RPMI8226 (cell line): Measurements from ENCODE around the gene KIAA0040.

ENCODE experiments used
- DNase-seq: peaks from one replicate; pipeline ENCODE4 v3.0.0-alpha.2; 2015

KIAA0040 gene

DNA sequence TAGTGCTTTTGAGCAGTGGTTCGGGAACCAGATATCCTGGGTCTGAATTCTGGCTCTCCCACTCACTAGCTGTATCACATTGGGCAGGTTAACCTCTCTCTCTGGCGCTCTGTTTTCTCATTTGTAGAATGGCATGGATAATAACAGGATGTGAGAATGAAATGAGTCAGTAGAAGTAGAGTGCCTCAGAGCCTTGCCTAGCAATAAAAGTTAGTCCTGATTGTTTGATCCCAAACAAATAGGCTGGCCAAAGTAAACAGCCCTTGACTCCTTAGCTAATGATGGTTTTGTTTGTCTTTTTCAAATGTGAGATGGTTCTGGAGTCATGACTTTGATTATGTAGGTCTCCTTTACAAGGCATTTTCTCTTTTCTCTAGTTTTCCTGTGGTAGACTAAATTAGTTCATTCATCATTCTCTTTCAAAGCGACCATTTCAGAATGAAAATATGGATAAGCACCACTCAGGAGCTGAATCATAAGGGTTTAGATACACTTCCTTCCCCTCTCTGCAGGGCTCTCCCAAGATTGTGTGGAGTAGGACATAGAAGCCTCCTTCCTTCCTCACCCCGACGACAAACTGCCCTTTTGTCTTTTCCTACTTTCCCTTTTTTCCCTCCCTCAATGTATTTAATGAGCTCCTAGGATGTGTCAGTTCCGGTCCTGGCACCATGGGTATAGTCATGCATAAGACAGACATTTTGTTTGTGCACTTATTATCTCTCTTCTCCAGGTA is 23.1 kb downstream of the KIAA0040 start:
- no peak for DNase-seq

DNA sequence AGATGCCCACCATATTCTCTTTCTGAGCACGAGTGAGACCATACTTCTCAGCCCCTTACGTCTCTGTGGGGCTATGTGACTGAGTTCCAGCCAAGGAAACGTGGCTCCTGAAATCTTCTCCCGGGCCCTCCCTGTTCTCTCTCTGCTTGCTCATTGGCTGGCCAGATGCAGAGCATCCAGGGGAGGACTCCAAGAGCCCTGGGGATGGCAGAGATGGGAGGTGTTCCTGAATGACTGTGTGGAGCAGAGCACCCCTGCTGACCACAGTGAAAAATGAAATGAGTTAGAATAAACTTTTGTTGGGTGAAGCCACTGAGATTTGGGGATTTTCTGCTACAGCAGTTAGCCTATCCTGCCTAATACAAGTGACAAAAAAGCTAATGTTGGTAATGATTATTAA is 23.8 kb downstream of the KIAA0040 start:
- no peak for DNase-seq

DNA sequence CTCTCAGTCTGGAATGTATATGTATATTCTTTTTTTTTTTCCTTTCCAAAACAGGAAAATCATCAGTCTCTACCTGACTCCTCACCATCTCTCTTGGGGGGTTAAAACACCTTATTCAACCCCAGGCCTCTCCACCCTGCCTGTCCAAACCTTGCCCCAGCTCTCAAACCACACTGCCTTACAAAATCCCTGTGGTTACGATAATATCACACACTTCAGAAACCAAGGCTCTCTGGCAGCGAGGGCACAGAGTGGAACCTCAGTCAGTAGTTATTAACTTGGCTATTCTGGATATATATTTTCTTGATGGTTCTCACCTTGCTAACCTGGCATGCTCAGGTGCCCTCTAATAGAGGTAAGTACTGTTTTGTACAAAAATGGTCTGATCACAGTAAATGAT is 24.7 kb downstream of the KIAA0040 start:
- no peak for DNase-seq

DNA sequence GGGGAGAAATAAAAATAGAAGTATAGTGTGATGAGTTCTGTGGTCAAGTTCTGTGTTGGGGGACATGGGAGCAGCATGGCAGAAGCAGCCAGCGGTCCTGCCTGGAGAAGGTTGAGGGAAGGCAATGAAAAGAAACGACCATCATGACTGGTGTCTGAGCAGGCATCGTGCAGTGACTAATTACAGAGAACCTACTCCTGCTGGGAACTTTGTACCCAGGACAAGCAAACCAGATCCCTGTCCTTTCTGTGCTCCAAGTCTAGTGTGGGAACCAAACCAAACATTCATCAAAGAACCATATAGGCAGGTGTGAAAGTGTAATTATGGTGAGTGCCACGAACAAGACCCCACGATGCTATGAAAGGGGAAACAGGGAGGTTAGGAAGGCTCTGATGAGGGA is 25.8 kb downstream of the KIAA0040 start:
- no peak for DNase-seq

DNA sequence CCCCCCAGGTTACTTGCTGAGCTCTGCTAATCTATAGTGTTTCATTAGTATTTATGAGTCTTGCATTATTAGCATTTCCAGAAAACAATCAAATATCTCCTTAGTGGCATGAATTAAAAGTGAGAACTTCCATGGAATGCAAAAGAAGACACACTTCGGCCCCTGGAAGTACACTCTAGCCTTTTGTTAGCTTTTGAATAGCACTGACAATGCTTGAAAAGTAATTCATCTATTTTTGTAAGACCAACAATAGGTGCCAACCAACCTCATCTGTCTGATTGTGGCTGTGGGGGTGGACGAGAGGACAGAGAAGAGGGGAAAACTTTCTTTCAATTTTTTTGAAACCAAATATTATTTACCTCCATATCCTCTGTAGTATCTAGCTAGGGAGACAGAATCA is 27.8 kb downstream of the KIAA0040 start:
- DNase-seq, result no peak

DNA sequence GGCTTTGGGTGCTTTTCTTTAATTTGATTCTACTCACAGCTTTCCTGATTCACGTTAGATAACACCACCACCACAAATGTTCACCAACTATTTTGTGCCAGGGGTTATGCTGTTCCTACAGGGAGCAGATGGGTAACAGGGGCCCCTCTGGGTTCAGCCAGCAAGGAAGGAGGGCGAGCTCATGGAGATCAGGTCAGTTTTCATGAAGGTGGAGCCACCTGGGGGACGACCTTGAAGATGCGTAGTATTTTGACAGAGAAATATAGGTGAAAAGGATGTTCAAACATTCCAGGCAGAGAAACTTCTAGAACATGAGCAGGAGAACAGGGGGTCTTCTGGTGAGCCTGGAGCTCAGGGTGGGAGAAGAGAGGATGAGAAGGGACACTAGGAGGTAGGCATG is 28.9 kb downstream of the KIAA0040 start:
- no peak for DNase-seq

DNA sequence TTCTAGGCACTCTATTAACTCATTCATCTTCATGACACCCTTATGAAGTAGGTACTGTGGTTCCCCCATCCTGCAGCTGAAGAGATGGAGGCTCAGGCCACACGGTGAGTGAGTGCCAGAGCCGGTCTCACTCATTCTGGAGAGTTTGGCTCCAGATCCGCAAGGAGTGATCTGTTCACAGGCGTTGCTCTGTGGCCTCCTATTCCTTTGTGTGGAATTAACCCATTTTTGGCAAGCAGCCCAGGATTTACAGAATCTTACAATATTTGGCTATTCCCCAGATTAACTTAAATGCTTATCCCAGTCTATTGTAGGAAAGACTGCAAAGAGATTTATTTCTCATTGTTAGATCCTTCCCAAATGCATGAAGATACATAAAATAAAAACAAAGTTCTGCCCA is 29.6 kb downstream of the KIAA0040 start:
- no peak for DNase-seq

DNA sequence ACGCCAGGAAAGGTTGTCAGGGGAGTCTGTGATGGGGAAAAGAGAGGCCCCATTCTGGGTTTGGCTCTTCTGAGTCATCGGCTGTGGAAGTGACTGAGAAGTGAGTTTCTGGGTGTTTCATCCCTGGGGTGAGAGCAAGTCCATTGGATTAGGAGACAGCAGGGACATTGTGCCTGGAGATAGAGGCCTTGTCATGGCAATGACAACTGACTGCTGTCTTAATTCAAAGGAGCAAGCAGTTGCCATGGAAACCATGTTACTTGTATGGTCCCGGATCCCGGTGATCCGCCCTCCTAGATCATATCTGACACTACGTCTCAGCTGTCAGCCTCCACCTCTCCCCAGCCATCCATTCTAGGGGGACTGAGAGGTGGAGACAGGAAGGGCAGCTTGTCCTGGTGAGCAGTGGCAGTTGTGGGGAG is 34.4 kb downstream of the KIAA0040 start:
- no peak for DNase-seq

DNA sequence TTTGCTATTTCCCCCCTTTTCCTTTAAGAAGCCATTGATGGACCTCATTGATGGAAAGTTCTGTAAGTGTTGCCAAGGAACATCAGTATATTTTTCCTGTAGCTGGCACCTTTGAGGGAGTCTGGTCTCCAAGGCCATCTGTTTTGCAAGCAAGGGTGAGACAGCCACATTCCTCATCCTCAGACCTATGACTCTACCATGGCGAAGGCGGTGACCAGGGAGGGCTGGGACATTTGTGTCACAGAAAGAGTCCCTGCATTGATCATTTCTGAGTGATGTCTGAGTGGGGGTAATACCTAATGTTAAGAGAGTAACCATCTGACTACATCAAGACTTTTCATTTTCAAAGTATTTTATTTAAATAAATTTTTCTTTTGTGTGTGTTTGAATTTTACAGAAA is 35.4 kb downstream of the KIAA0040 start:
- no peak for DNase-seq

DNA sequence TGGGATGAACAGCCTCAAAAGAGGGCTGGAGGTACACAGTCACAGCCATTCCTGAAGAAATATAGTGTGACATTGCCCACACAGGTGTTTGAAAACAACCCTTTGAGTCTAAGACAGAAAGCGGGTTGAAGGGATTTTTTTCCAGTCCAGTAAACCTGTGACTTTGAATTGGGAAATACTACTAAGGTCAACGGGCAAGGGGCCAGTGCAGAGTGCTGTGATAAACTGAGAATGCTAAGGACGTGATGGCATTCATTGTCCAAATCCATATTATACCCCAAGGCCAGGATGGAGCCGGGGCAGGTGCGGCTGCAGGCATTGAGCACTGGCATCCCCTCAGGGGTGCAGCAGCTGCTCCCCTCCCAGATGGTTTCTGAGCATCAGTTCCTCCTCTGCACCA is 36.6 kb downstream of the KIAA0040 start:
- DNase-seq, result no peak

DNA sequence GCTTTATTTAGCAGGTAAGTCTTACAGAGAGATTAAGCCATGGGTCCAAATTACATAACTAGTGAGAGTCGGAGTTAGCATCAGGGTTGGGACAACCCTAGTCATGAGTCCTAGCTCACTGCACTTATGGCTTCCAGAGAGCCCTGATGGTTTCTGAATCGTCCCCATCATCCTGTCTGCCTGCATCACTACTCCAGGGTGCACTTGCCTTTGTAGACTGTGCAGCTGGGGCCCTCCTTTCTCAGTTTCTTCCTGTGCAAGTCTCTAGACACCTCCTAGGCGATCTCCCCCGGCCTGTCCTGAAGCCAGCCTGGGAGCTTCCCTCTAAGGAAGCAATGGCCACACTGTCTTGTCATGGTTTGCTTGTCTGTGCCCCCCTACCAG is 37.1 kb downstream of the KIAA0040 start:
- no peak for DNase-seq

DNA sequence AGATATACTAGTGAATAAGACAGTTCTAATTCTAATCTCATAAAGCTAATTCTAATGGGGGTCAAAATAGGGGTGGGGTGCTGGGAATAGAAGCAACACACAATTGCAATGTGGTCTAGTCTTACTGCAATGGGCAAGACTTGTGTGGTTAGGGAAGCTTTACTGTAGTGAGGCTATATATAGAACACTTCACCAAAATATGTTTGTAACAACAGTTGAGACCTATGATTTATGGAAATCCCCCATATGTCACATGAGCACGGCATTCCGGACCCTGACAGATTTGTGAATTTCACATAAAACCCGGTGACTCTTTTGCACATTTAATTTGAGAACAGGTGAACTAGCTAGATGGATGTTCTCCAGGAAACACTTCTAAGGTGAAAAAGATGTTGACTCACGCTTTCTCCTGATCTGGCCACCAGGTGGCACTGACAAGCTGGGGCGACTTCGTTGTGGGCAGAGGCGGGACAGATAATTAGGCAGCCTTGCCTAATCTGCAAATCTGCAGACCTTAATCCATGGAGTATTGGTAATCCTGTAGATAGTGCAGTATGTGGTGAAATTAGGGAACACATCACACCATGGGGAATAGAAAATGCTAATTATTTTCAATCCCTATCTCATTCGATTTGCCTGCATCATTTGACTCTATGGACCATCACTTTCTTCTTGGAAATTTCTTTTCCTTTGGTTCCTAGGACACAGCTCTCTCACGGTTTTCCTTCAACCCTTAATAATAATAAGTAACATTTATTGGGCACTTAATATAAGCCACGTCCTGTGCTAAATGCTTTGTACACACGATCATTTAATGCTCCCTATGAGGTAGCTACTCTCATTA is 37.7 kb downstream of the KIAA0040 start:
- DNase-seq, result peak; percentile 83

DNA sequence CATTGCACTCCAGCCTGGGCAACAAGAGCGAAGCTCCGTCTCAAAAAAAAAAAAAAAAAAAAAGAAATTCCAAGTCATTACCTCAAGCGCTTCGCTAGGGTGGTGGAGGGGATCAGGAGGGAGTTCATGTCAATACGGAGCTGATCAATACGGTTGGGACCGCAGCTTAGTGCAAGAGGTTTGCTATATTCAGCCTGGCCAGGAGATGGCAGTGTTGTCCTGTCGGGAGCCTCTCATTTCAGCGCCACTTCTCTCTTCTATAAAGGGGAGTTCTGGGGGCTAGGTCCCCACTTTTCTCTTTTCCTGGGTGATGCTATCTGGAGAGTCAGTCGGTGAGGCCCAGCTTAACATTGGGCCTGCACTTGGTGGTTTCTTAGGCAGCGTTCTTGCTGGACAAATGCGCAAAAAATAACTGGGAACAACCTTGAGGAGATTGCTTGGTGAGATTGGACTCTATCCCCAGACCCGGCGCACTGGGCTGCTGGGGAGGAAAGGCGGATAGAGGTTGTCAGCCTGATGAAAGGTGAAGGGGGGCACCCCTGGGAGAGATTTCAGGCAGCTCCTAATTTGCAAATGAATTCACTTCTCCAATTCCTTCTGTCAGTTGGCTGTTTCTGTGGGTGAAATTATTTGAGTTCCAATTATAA is 40.4 kb downstream of the KIAA0040 start:
- peak; percentile 66 for DNase-seq

DNA sequence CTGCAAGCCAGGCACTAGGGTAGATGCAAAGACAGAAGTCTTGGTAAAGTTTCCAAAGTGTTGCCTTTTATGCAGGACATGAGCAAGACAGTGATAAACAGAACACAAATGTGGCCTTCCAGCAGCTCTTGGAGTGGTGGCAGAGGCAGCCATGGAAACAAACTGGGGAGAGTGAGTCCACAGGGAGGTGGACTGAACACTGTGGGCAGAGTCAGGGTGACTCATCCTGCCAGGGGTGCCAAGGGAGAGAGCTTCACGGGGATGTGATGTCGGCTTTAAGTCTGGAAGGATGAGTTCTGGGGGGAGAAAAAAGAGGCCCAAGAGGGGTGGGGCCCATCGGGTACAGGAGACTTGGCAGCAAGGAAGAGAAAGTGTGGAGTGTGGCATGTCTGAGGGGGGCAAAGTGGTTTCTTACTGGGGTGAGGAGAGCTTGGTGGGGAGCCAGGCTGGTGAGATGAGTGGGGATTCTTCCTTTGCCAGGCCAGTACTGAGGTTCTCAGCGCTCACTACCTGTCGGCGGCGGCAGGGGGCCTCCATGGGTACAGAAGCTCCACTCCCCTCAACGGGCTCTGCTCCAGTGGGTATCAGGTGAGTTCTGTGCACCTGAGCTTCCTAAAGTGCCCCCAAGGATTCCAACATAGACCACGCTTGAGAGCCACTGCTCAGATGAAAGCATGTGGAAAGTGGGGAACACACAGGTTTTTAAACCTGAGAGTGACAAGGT is 41.8 kb downstream of the KIAA0040 start:
- peak; percentile 23 for DNase-seq

DNA sequence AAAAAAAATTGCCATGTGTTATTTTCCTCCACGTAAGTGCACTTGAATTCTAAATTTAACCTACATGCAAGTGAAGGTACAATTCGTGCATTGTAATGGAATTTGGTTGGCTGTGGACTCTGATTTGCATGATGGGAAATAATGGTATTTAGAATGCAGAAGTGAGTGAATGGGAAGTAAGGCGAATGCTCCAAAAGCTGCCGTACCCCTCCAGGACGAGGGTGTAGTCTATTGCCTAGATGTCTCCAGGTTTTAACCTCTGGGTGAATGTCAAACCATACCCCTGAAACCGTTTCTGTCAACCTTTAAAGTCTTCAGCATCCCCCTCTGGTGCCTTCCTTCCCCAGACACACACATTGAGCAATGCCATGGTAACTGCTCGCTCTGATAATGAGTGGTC is 44.5 kb downstream of the KIAA0040 start:
- no peak for DNase-seq

DNA sequence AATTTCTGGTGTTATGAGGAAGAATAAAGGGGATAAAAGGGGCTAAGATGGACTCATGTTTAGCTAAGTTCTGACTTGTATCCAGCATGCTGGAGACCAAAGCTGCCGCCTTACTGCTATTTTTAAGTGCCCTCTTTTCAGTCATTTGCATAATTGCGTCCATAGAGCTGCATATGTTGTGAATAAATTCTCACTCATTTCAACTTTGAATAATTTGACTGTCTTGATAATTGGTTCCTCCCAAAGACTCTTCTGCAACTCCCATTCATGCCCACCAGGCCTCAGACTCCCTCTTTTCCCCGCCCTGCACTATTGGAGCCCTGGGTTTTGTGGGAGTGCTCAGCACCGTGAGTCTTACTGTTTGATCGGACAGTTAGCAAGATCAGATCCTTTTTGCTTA is 45.0 kb downstream of the KIAA0040 start:
- no peak for DNase-seq

DNA sequence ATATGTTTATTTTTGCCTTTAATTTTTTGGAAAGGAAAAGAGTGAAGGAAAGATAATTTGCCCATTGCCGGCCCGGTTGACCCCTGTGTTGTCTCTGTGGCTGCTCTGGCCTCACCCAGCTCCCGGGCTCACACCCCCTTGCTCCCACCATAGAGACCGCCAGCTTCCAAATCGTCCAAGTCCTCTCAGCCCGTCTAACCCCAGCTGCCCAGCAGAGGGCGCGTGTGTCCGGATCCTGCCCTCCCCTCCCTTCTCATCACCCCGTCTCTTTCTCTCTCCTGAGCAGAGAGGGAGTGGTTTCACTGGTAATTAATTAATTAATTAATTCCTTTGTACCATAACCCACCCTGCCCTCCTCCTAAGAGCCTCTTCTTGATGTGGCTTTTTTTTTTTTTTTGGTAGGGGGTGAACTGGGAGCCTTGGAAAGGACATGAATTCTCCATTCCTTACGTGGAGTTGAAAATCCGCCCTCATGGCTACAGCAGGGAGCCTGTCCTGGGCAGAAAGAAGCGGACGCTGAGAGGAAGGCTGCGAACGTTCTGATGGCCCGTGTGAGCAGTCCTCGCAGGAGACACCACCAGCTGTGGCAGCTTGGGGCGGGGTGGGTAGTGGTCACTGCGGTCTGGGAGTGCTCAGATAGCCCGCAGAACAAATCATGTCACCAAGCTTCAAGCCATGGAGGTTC is 45.9 kb downstream of the KIAA0040 start:
- peak; percentile 77 for DNase-seq

DNA sequence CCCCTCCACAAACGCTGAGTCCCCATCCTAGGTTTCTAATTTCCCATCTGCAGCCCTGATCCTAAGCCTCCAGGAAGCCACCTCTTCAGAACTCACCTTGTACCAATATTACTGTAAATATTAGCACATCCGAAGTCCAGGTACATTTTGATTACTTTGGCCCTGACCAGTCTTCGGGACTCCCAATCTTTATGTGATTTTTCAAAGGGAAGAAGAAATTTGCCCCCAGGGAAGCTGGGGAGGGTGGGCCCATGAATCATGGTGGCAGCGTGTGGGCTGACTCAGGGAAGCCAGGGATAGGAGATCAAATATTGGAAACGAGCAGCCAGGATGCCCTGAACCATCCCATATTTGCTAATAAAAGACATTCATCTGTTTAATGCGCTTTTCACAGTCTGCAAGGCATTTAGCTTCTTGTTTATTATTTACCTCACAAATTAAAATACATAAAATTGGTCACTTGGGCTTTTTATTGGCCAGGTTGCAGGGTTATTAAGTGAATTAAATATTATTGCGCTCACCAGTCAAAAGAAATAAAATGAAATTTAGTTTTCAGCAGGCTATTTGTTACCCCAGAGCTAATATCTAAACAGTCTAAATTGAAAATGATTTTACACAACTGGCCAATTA is 46.6 kb downstream of the KIAA0040 start:
- no peak for DNase-seq

DNA sequence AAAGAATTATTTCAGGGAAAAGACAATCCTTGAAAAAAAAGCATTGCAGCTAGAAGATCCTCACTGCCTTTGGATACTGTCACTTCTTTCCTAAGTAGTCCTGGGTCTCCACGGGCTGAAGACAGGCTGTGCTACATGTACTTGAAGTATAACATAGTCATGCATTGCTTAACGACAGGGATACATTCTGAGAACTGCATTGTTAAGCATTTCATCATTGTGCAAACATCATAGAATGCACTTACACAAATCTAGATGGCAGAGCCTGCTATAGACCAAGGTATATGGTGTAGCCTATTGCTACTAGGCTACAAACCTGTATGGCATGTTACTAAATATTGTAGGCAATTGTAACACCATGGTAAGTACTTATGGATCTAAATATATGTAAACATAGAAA is 54.0 kb downstream of the KIAA0040 start:
- no peak for DNase-seq

DNA sequence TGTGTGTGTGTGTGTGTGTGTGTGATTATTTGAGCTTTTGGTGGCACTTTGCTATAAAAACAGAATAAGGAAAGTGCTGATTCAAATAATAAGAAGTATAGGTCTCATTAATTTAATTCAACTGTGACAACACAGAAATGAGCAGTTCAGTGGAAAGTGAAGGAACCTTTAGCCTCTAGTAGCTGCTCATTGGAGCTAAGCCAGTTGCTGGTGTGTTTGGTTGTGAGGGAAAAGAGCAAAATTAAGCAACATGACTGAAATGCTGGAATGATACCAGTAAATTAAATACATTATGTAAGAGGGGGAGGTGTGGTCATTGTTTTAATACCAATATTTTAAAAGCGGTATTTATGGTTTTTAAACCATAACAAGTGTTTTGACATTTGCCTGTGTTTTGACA is 55.2 kb downstream of the KIAA0040 start:
- no peak for DNase-seq

DNA sequence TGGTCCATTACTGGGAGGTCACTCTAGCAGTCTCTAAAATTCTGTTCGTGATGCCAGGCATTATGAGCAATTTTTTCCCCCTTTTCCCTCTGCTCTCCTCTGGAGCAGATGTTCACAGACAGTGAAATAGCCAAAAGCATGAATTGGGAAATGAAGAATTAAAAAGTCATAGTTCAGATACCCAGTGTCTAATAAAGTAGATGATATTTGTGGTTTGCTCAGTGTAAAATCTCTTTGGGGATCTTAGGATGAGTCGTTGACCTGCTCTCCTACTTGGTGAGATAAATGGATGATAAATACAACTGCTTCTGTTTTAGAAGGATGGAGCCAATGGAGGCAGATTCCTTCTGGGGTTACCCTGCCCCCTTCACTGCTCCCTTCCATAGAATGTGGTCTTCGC is 56.3 kb downstream of the KIAA0040 start:
- DNase-seq, result no peak

DNA sequence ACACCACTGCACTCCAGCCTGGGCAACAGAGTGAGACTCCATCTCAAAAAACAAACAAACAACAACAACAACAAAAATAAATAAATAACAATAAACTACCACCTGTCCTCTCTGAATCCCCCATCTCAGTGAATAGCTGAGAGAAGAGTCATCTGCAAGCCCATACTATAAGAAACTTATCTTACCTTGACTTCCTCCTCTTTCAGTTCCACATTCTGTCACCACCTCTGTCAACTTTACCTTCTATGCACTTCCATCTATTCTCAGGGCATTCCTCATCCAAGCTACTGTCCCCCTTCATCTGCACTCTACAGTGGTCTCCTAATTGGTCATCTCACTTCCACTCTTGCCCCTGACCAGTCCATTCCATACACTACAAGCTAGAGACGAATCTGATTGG is 58.1 kb downstream of the KIAA0040 start:
- DNase-seq, result no peak
